ENCODE measurements around the gene KRTAP19-4. TPM values are rescaled to one million over a fixed set of nuclear protein-coding genes. Genes with fewer than 3 reads are reported as not detected.

Gene KRTAP19-4
- total and polyA plus RNA-seq, 2 donors (not counting 1 experiment from before 2014, with no cell fraction given), result not detected

DNA sequence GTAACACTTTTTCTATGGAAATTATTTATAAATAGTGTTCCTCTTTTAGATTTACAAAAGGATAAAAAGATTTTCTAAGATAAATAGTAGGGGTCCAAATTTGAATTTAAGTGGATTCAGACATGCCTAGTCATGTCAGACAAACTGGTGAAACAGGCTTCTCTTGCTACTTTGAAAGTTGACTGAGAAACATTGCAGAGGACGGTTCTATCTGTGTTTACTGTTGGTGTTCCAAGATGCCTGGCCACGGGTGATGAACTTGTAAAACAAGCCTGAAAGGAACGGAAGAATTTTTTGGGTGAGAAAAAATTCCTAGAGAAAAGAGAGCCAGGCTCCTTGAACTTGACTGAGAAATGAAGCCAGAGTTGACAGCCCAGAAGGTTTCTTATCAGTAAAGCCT lies 19.0 kb downstream of the KRTAP19-4 start:
- H3K4me3 ChIP-seq (ENCODE audit: control extremely low read depth in 1 of 5, extremely low read depth in 1 of 5, insufficient read depth in 1 of 5, low read depth in 2 of 5, low read length in 4 of 5), result no peak overlapping the region
- no peak overlapping the region for H3K27ac ChIP-seq (ENCODE audit: low read length in 2 of 2)
- intact Hi-C loops (cut with micrococcal nuclease), result no loop called here
- H3K4me1 ChIP-seq (ENCODE audit: control insufficient read depth in 2 of 2, insufficient read depth in 2 of 2, low read length in 2 of 2), result no peaks in the 10 kb centered on the region
- ATAC-seq (ENCODE audit: low read depth), result no peak
- no peak for TF ChIP-seq EZH2 (IDR thresholded peaks at IDR 0.05; ENCODE audit: borderline replicate concordance, insufficient read depth, low read depth, low read length, poor library complexity, severe bottlenecking)
- no peak for TF ChIP-seq CTCF (IDR thresholded peaks at IDR 0.05)
- no peaks in the 10 kb centered on the region for H3K36me3 ChIP-seq (replicated peaks in 1 of 2; ENCODE audit: control extremely low read depth in 1 of 2, control insufficient read depth in 1 of 2, extremely low read depth in 1 of 2, insufficient read depth in 2 of 2, low read length in 1 of 2)
- no peak overlapping the region for H3K9ac ChIP-seq (ENCODE audit: low read length)
- H2AFZ ChIP-seq (ENCODE audit: insufficient read depth, low read depth, low read length, poor library complexity, severe bottlenecking), result no peak overlapping the region
- WGBS (ENCODE audit: insufficient coverage), result 50% methylated on average over 3 of the region's 3 CpGs
- no peak for DNase-seq
- no peaks in the 10 kb centered on the region for H3K79me2 ChIP-seq (ENCODE audit: control insufficient read depth, insufficient read depth, low read length)
- Mint-ChIP-seq H3K4me3 (no peak overlapping the region), H3K27me3 (no peaks in the 10 kb centered on the region), H3K4me1 (no peaks in the 10 kb centered on the region), H3K9me3 (ENCODE audit: insufficient read depth) (peaks cover 3% of the 10 kb centered on the region), H3K27ac (no peak overlapping the region)
- ChIA-PET CTCF (no interaction called here), POLR2A (no interaction called here)
- no peaks in the 10 kb centered on the region for H3K27me3 ChIP-seq (replicated peaks in 1 of 4; ENCODE audit: control extremely low read depth in 1 of 4, control insufficient read depth in 3 of 4, insufficient read depth in 4 of 4, low read length in 3 of 4)
- no peaks in the 10 kb centered on the region for H3K9me3 ChIP-seq (ENCODE audit: control extremely low read depth in 1 of 3, control insufficient read depth in 2 of 3, insufficient read depth in 1 of 3, low read length in 2 of 3)
- H4K20me1 ChIP-seq (ENCODE audit: control insufficient read depth, insufficient read depth, low read length, poor library complexity, severe bottlenecking), result no peaks in the 10 kb centered on the region
- H3K4me2 ChIP-seq (replicated peaks; ENCODE audit: low read depth, low read length, poor library complexity, severe bottlenecking), result no peak overlapping the region

- Histone ChIP-seq H3K9ac (ENCODE audit: low read length) (no peak overlapping the region), H3K4me1 (ENCODE audit: control insufficient read depth in 2 of 2, insufficient read depth in 2 of 2, low read length in 2 of 2) (no peaks in the 10 kb centered on the region), H4K20me1 (ENCODE audit: control insufficient read depth, insufficient read depth, low read length, poor library complexity, severe bottlenecking) (no peaks in the 10 kb centered on the region), H2AFZ (ENCODE audit: insufficient read depth, low read depth, low read length, poor library complexity, severe bottlenecking) (no peak overlapping the region), H3K4me3 (ENCODE audit: control extremely low read depth in 1 of 5, extremely low read depth in 1 of 5, insufficient read depth in 1 of 5, low read depth in 2 of 5, low read length in 4 of 5) (no peak overlapping the region), H3K27me3 (replicated peaks in 1 of 4; ENCODE audit: control extremely low read depth in 1 of 4, control insufficient read depth in 3 of 4, insufficient read depth in 4 of 4, low read length in 3 of 4) (no peaks in the 10 kb centered on the region), H3K36me3 (replicated peaks in 1 of 2; ENCODE audit: control extremely low read depth in 1 of 2, control insufficient read depth in 1 of 2, extremely low read depth in 1 of 2, insufficient read depth in 2 of 2, low read length in 1 of 2) (no peaks in the 10 kb centered on the region), H3K27ac (ENCODE audit: low read length in 2 of 2) (no peak overlapping the region), H3K79me2 (ENCODE audit: control insufficient read depth, insufficient read depth, low read length) (no peaks in the 10 kb centered on the region), H3K4me2 (replicated peaks; ENCODE audit: low read depth, low read length, poor library complexity, severe bottlenecking) (no peak overlapping the region), H3K9me3 (ENCODE audit: control extremely low read depth in 1 of 3, control insufficient read depth in 2 of 3, insufficient read depth in 1 of 3, low read length in 2 of 3) (no peaks in the 10 kb centered on the region)
- ChIA-PET POLR2A (no interaction called here), CTCF (no interaction called here)
- no CpG with 5 or more reads among the region's 6 CpGs for WGBS (ENCODE audit: insufficient coverage)
- Mint-ChIP-seq H3K4me3 (no peak overlapping the region), H3K27me3 (no peaks in the 10 kb centered on the region), H3K4me1 (no peaks in the 10 kb centered on the region), H3K27ac (no peak overlapping the region), H3K9me3 (ENCODE audit: insufficient read depth) (peaks cover 3% of the 10 kb centered on the region)
- no peak for TF ChIP-seq CTCF (IDR thresholded peaks at IDR 0.05)
- no peak for TF ChIP-seq EZH2 (IDR thresholded peaks at IDR 0.05; ENCODE audit: borderline replicate concordance, insufficient read depth, low read depth, low read length, poor library complexity, severe bottlenecking)
- intact Hi-C loops (cut with micrococcal nuclease), result no loop called here
- ATAC-seq (ENCODE audit: low read depth) (no peak), DNase-seq (no peak)
Measured at GRCh38 chr21:30468900-30469714, 27.9 kb downstream of the KRTAP19-4 start.
